GM21526 (cell line): Measurements from ENCODE around the gene IFITM2.
"Not testable (repeated sequence)": the region's sequence is repeated elsewhere in the genome, so short reads cannot be mapped to it uniquely, and the experiment has no call there.

Experiments used
- ATAC-seq: cut with Tn5 transposase; IDR thresholded peaks from one replicate; pipeline ENCODE4 v1.9.1; 2021; ENCODE audit warnings: moderate library complexity; ENCODE audit not compliant: unreplicated experiment, low FRiP score

Gene IFITM2

DNA sequence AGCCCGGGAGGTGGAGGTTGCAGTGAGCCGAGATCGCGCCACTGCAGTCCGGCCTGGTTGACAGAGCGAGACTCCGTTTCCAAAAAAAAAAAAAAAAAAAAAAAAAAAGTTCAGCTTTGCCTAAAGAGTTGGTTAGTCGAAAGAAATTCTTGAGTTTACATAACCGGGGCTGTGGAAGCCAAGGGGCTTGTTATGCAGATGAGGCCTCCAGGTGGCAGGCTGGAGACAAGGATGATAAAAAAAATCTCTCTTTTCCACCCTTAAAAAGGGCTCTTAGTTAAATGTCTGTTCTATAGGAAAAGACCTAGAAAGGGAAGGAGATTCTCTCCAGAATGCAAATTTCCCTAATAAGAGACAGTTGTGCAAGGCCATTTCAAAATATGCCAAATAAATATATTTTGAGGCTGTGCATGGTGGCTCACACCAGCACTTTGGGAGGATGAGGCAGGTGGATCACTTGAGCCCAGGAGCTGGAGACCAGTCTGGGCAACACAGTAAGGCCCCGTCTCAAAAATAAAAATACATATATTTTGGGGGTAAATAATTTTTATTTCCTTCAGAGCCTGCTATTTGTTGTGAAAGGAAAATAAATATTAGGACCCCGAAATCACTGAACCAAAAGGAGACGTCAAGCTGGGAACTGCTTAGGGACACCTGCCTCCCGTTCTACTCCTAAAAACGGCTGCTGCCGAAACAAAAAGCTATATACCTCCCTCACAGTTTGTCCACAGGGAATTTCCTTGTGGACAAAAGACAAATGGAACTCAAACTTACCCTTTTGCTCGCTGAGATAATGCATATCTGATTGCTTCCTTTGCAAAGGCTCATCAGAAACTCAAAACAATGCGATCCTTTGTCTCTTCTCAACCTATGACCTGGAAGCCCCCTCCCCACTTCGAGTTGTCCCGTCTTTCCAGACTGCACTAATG is 2.4 kb upstream of the IFITM2 start:
- ATAC-seq: no peak

- no peak for ATAC-seq
Measured at GRCh38 chr11:305844-306211, 1.8 kb upstream of the IFITM2 start.

DNA sequence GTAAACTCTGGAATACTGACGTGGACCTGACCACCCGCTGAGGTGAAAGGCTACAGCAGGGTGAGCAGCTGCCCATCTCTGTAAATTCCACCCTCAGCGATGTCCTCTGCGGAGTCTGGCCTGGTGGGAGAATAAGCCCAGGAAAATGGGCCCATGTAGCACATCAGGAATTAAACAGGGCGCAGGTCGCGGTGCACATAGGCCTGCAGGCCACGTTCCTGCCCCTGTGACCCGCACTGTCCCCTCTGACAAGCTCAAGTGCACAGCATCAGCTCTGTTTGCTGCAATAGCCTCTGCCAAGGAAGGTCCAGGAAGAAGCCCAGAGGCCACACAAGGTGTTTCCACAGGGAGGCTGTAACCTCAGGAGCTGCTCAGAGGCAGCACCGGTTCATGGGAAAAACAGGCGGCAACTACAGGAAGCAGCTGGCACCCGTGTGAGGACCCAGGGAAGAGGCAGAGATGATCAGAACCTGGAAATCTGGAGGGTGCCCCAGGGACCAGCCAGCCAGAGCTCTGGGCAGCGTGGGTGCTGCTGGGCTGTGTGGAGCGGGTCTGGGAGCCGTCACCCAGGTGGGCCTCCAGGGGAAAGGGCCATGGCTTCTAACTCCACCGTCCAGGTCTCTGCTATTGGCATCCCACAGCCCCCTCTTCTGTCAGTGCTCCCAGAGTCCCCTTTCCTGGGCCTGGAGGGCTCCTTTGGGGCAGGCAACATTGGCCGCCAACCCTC is 808 bp upstream of the IFITM2 start:
- no peak for ATAC-seq

GRCh38 chr11:308740-309665 is 1.4 kb downstream of the IFITM2 start:
- not testable (repeated sequence) for ATAC-seq

DNA sequence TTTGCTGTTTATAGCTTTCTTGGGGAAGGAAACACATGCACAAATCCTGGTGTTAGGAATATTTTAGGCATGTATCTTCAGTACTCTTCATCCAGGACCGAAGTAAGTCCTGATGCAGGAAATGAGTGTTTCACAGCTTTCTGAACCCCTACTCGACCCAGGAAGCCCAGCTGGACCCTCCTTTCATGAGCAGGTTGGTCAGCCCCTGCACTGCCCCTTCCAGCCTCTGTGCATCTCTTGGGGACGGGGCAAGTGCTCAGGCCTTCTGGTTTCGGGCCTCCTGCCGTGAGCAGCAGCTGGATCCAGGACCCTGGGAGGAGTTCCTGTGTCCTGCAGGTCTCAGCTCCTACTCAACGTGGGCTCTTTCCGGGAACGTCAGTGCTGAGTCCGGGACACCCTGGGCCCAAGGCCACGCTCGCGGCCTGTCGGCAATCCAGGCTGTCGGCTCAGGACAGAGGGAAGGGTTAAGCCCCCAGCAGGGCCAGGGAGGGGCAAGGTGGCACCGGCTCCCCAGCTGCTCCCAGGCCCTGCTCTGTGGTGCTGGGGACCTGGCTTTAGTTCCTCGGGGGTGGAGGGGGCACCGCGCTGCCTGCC is 2.5 kb downstream of the IFITM2 start:
- not testable (repeated sequence) for ATAC-seq

DNA sequence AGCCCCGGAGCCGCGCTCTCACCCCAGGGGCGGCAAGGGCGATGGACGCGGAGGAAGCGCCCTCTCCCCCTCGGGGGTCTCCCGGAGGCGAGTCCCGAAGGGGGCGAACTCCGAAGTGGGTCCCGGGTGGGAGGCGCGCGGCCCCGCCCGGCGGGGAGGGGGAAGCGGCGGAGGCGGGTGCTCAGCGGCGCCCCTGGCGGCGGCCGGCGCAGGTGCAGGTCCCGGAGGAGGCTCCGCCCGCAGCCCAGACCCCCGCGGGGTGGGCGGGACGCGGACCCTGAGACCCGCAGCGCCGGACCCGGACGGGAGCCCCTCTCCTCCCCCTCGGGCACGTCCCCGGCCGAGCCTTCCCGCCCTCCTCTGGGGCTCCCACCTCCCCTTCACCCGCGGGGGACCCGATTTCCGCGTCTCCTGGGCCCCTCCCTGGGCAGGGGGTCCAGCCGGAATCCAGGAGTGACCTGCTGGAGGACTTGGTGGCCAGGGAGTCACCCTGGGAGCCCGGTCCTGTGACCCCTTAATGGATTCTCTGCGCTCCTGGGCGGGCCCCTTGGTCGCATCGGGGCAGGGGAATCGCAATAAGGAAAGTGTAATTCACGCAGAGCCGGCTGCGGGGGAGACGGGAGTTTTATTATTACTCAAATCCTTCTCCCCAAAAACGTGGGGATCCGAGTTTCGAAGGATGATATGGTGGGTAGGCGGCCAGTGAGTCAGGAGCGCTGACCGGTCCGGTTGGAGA is 3.6 kb downstream of the IFITM2 start:
- ATAC-seq: not testable (repeated sequence)

GRCh38 chr11:312092-312816 is 4.6 kb downstream of the IFITM2 start:
- no peak for ATAC-seq

DNA sequence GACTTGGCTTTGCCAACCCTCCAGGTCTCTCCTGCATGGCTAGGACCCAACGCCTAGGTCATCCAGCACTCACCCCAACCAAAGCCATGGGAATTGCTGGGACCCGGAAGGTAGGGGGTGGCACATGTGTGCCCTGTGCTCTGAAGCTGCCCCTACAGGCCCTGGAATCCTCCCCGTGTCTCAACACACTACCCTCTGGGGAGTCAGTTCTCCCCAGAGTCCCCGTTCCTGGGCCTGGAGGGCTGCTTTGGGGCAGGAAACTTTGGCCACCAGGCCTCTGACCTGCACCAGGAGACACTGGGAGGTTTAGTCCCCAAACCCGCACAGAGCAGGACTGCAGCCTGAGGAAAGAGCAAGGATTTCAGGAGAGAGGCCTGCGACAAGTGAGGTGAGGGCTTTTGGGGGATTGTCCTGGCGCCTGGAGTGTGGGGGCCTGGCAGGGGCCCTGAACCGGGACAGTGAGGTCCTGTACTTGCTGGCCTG is 5.7 kb downstream of the IFITM2 start:
- ATAC-seq: no peak

DNA sequence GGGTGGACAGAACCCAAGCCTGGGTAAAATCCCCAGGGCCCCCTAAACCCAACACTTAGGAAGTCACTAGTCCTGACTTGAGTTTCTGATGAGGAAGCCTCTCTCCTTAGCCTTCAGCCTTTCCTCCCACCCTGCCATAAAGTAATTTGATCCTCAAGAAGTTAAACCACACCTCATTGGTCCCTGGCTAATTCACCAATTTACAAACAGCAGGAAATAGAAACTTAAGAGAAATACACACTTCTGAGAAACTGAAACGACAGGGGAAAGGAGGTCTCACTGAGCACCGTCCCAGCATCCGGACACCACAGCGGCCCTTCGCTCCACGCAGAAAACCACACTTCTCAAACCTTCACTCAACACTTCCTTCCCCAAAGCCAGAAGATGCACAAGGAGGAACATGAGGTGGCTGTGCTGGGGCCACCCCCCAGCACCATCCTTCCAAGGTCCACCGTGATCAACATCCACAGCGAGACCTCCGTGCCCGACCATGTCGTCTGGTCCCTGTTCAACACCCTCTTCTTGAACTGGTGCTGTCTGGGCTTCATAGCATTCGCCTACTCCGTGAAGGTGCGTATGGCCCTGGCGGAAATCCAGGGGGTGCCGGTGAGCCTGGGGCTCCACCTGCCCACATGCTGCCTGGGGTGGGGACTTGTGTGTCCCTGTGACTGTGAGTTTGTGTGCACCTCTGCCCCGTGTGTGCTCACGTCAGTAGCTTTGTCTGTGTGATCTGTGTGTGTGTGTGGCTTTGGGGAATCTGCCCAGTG is 6.4 kb downstream of the IFITM2 start, which contains the start of gene IFITM1:
Gene IFITM1 (plus strand): TSS at position 254 of the 767 bp plus-strand sequence. CDS start 131 bp downstream, at position 385.
- ATAC-seq: no peak

- ATAC-seq: not testable (repeated sequence)
Measured at GRCh38 chr11:314554-314875, 6.9 kb downstream of the IFITM2 start.

GRCh38 chr11:315051-315481 is 7.5 kb downstream of the IFITM2 start:
- ATAC-seq: no peak

GRCh38 chr11:315516-315994 is 7.9 kb downstream of the IFITM2 start:
- no peak for ATAC-seq

DNA sequence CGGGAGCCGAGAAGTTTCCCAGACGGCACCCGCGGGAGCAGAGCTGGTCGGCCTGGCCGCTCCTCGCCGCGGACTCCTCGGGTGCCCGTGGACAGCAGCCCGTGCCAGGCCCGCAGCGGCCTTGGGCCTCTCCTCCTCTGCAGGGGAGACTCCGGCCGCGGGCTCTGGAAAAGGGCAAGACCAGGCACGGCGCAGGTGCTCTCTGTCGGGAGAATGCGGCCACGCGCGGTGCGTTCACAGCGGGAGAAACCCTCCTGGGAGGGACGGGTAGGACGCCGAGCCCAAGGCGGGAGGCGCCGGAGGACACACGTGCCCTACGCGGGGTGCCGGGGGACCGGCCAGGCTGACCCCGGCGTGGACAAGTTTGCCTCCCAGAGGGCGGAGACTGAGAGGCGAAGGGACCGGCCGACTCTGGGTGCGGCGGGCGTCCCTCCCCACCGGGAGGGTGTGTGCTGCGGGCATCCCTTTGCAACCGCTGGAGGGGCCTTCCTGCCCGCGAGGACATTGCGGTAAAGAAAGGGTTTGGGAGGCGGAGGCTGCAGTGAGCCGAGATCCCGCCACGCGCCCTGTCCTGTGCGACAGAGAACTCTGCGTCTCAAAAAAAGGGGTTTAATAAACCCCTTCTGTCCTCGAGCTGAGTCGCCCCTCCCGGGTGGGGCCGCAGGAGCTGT is 8.6 kb downstream of the IFITM2 start:
- ATAC-seq: no peak

DNA sequence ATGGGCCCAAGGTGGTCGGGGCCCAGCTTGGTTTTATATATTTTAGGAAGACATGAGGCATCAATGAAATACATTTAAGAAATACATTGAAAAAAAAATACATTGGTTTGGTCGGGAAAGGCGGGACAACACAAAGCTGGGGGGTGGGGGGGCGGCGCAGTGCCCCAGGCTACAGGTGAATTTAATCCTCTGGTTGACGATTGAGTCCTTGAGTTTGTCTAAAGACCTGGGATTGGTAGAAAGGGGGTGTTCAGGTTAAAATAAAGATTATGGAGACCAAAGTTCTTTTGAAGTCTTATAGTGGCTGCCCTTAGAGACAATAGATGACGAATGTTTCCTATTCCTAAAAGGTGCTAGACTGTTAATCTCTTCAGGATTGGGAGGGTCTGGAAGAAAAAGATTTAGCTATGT is 9.3 kb downstream of the IFITM2 start:
- no peak for ATAC-seq

DNA sequence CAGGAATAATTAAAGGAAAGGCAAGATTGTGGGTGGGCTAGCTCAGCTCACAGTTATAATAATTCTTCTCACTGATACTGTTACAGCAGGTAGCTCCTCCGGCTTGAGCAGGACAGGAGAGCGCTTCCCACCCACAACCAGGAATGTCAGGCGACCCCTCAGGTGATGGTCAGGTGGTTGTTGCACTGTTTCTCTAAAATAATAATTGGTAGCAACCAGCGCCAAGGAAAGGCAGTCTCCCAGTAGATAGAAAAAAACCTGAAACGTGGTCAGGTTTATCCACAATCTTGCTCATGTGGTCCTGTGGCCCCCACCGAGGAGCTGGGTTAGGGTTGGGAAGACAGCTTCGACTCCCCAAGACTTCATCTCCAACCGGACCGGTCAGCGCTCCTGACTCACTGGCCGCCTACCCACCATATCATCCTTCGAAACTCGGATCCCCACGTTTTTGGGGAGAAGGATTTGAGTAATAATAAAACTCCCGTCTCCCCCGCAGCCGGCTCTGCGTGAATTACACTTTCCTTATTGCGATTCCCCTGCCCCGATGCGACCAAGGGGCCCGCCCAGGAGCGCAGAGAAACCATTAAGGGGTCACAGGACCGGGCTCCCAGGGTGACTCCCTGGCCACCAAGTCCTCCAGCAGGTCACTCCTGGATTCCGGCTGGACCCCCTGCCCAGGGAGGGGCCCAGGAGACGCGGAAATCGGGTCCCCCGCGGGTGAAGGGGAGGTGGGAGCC is 10.2 kb downstream of the IFITM2 start:
- not testable (repeated sequence) for ATAC-seq

DNA sequence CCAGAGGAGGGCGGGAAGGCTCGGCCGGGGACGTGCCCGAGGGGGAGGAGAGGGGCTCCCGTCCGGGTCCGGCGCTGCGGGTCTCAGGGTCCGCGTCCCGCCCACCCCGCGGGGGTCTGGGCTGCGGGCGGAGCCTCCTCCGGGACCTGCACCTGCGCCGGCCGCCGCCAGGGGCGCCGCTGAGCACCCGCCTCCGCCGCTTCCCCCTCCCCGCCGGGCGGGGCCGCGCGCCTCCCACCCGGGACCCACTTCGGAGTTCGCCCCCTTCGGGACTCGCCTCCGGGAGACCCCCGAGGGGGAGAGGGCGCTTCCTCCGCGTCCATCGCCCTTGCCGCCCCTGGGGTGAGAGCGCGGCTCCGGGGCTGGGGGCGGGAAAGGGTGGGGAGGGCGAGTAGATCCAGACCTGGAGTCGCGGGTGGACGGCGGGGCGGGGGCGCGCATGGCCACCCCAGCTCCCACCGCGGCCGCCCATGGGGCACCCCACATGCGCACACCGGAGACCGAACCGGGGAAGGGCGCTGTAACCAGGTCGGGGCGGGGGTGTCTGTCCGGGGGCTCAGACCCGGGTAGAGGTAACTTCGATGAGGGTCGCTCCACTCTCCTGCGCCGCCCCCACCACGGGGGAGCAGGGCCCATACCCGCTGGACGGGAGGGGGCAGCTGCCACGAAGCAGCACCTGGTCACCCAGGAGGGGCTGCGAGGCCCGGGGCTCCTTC is 10.9 kb downstream of the IFITM2 start:
- not testable (repeated sequence) for ATAC-seq
